Thyroid gland (tissue), 4 donors: Measurements from ENCODE around the gene SSBP1. TPM values are rescaled to one million over a fixed set of nuclear protein-coding genes. Genes with fewer than 3 reads are reported as not detected.
"Not testable (repeated sequence)": the region's sequence is repeated elsewhere in the genome, so short reads cannot be mapped to it uniquely, and the experiment has no call there.

Experiments
- DNase-seq, 2 donors: peaks; one replicate each; pipeline ENCODE4 v3.0.0-alpha.2; 2019
- H3K27ac ChIP-seq, 3 donors: fragments of 200-600 bp; sonication (generic); 1 replicate in 2 of 3; 2 replicates in 1 of 3; pipeline ENCODE4 v1.5.1; 2016 to 2019; ENCODE audit warnings: mild to moderate bottlenecking in 1 of 3, moderate library complexity in 1 of 3
- H3K27me3 ChIP-seq: fragments of 200-600 bp; sonication (generic); one replicate; pipeline ENCODE4 v1.5.1; 2019
- H3K36me3 ChIP-seq, 2 donors: fragments of 200-600 bp; sonication (generic); one replicate each; pipeline ENCODE4 v1.5.1; 2016 to 2019
- H3K4me1 ChIP-seq, 2 donors: fragments of 200-600 bp; sonication (generic); one replicate each; pipeline ENCODE4 v1.5.1; 2017 to 2019
- H3K4me3 ChIP-seq, 3 donors: fragments of 200-600 bp; sonication (generic); replicated peaks in 1 of 3; 1 replicate in 2 of 3; 2 replicates in 1 of 3; pipeline ENCODE4 v1.5.1; 2016; ENCODE audit warnings: mild to moderate bottlenecking in 1 of 3
- H3K9me3 ChIP-seq: fragments of 200-600 bp; sonication (generic); one replicate; pipeline ENCODE4 v1.5.1; 2017
- POLR2A ChIP-seq, 2 donors: fragments of 450-650 bp; IDR thresholded peaks; one replicate each; pipeline ENCODE4 v1.6.1; 2017; ENCODE audit warnings: antibody characterized with exemption in 2 of 2, mild to moderate bottlenecking in 2 of 2, moderate library complexity in 1 of 2
- WGBS, 2 donors: methylation state at CpG; one replicate each; pipeline ENCODE4 v1.1.5; 2017; 5-methylcytosine and 5-hydroxymethylcytosine counted together
- intact Hi-C: fragments of 100-400 bp; cut with DNase I; formaldehyde crosslinking; loops from one replicate; pipeline ENCODE4 v1.15.1; 2023
- total RNA-seq, 4 donors: library from RNA; depleted of rRNA; stranded (reverse); fragments of >200 nt; gene quantifications; one replicate each; pipeline ENCODE4 v1.2.3, GENCODE V29; 2016
- TF ChIP-seq, protein P1 (sequence below), 6 experiments: fragments of 200-600 bp in 3 of 6; fragments of 450-650 bp in 3 of 6; sonication (generic) in 3 of 6; IDR thresholded peaks; one replicate each; pipeline ENCODE4 v1.5.1; 2016 to 2019; ENCODE audit warnings: antibody characterized with exemption in 6 of 6, mild to moderate bottlenecking in 2 of 6, inconsistent platforms in 1 of 6, moderate library complexity in 1 of 6

SSBP1 gene
- total RNA-seq, 4 donors from 2014 or later, result 112 to 146 (median 129) TPM

- H3K4me3 ChIP-seq, result no peak overlapping the region
- no peaks in the 10 kb centered on the region for H3K4me1 ChIP-seq
- intact Hi-C loops, result no loop called here
- DNase-seq, result no peak
- H3K9me3 ChIP-seq, result no peaks in the 10 kb centered on the region
- no peak overlapping the region for H3K27ac ChIP-seq
- 96 to 98% methylated on average over 13 of the region's 13 CpGs for WGBS, 2 donors
- TF ChIP-seq POLR2A (IDR thresholded peaks at IDR 0.05), result no peak
- TF ChIP-seq, protein P1, sequence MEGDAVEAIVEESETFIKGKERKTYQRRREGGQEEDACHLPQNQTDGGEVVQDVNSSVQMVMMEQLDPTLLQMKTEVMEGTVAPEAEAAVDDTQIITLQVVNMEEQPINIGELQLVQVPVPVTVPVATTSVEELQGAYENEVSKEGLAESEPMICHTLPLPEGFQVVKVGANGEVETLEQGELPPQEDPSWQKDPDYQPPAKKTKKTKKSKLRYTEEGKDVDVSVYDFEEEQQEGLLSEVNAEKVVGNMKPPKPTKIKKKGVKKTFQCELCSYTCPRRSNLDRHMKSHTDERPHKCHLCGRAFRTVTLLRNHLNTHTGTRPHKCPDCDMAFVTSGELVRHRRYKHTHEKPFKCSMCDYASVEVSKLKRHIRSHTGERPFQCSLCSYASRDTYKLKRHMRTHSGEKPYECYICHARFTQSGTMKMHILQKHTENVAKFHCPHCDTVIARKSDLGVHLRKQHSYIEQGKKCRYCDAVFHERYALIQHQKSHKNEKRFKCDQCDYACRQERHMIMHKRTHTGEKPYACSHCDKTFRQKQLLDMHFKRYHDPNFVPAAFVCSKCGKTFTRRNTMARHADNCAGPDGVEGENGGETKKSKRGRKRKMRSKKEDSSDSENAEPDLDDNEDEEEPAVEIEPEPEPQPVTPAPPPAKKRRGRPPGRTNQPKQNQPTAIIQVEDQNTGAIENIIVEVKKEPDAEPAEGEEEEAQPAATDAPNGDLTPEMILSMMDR (IDR thresholded peaks at IDR 0.05), result peak in 1 of 6 experiments; percentile 30
- no peaks in the 10 kb centered on the region for H3K27me3 ChIP-seq
- H3K36me3 ChIP-seq, result peaks cover 45 to 60% of the 10 kb centered on the region in 2 donors
Observed at GRCh38 chr7:141752634-141753033, 14.5 kb downstream of the SSBP1 start.

- TF ChIP-seq POLR2A (IDR thresholded peaks at IDR 0.05), result no peak
- TF ChIP-seq, protein P1 (IDR thresholded peaks at IDR 0.05), result peak; percentile 9 to 46 (median 34)
- no peak overlapping the region for H3K4me3 ChIP-seq
- H3K27me3 ChIP-seq, result no peaks in the 10 kb centered on the region
- intact Hi-C loops, result no loop called here
- WGBS, 2 donors, result 86 to 94% methylated on average over 6 of the region's 6 CpGs
- H3K27ac ChIP-seq, result no peak overlapping the region
- no peak for DNase-seq
- no peaks in the 10 kb centered on the region for H3K9me3 ChIP-seq
- no peaks in the 10 kb centered on the region for H3K4me1 ChIP-seq
- H3K36me3 ChIP-seq, result peaks cover 36 to 48% of the 10 kb centered on the region in 2 donors
Observed at GRCh38 chr7:141754939-141755338, 16.8 kb downstream of the SSBP1 start.

DNA sequence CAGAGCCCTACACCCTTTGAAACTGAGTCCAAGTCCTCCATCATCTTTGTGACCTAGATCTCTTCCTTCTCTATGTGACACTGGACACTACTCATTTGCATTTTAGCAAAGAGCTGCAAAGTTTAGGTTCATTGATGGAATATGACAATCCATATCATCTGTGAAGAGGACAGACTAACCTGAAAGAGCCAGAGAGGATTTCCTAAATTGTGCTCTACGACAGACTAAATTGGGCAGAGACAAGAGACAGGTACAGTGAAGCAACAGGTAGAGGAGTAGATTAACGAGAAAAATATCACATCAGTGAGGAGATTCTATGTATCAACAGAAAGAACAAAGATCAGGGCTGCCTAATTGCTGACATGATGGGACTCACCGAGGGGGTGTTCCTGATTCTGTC, 25.6 kb downstream of the SSBP1 start, which contains the start of gene TAS2R3:
TSS of gene TAS2R3 (plus strand) at position 301 of the 400 bp plus-strand sequence. CDS start at position 363, 62 bp downstream.
- 95% methylated on average over 3 of the region's 3 CpGs for WGBS, 2 donors
- peaks cover 0 to 10% of the 10 kb centered on the region in 2 donors for H3K36me3 ChIP-seq
- H3K27ac ChIP-seq, result no peak within 1 kb of the TSS
- H3K4me1 ChIP-seq, result no peaks in the 10 kb centered on the region
- no peaks in the 10 kb centered on the region for H3K9me3 ChIP-seq
- no peak within 1 kb of the TSS for H3K4me3 ChIP-seq
- no peaks in the 10 kb centered on the region for H3K27me3 ChIP-seq
- DNase-seq, result no peak
- TF ChIP-seq POLR2A (IDR thresholded peaks at IDR 0.05), result no peak
- TF ChIP-seq, protein P1 (IDR thresholded peaks at IDR 0.05), result no peak
- intact Hi-C loops, result no loop called here

DNA sequence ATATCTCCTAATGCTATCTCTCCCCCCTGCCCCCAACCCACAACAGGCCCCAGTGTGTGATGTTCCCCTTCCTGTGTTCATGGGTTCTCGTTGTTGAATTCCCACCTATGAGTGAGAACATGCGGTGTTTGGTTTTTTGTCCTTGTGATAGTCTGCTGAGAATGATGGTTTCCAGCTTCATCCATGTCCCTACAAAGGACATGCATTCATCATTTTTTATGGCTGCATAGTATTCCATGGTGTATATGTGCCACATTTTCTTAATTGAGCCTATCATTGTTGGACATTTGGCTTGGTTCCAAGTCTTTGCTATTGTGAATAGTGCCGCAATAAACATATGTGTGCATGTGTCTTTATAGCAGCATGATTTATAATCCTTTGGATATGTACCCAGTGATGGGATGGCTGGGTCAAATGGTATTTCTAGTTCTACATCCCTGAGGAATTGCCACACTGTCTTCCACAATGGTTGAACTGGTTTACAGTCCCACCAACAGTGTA, 32.0 kb downstream of the SSBP1 start:
- H3K9me3 ChIP-seq, H3K4me3 ChIP-seq, H3K4me1 ChIP-seq, intact Hi-C loops, H3K27me3 ChIP-seq, H3K27ac ChIP-seq, DNase-seq, H3K36me3 ChIP-seq: not testable (repeated sequence)
- WGBS, 2 donors, result 95 to 97% methylated on average over 3 of the region's 3 CpGs

DNA sequence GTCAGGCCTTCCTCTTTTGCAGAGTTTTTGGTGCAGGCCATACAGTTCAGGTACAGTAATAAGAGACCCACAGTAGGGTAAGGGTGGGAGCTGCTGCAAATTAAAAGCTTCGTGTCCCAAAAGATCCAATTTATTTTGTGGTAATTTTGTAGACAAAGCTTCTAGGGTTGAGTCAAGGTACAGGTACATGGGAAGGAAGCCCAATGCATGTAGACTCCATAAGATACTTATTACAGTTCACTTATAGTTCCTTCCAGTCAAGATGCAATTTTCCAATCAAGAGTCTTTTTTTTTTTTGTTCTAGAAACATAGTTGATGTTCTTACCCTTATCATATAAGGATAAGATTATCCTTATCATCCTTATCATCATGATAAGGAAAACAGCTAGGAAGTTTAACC, 38.2 kb downstream of the SSBP1 start, which contains the start of gene TAS2R4:
TSS of gene TAS2R4 (plus strand) at position 301 of the 400 bp plus-strand sequence. CDS start 1,815 bp downstream, outside the sequence.
- TF ChIP-seq, protein P1 (IDR thresholded peaks at IDR 0.05), result no peak
- TF ChIP-seq POLR2A (IDR thresholded peaks at IDR 0.05), result no peak
- no peaks in the 10 kb centered on the region for H3K27me3 ChIP-seq
- WGBS, 2 donors, result 100% methylated on average over 1 of the region's 1 CpG
- no peak within 1 kb of the TSS for H3K27ac ChIP-seq
- no peaks in the 10 kb centered on the region for H3K36me3 ChIP-seq
- DNase-seq, result no peak
- intact Hi-C loops, result no loop called here
- no peaks in the 10 kb centered on the region for H3K4me1 ChIP-seq
- no peaks in the 10 kb centered on the region for H3K9me3 ChIP-seq
- H3K4me3 ChIP-seq, result no peak within 1 kb of the TSS
